IMR-90 (cell line): ENCODE measurements around the gene MLIP. TPM values are rescaled to one million over a fixed set of nuclear protein-coding genes. Genes with fewer than 3 reads are reported as not detected.

Source experiments
- ATAC-seq: fragments of 200-7000 bp; cut with Tn5 transposase; 2 replicates; pipeline ENCODE4 v1.9.1; 2020; ENCODE audit warnings: low read depth, mild to moderate bottlenecking, moderate library complexity
- BruUV-seq: library from RNA; stranded (reverse); fragments of 400-500 nt; replicated peaks from 2 replicates; lab custom pipeline; 2021; lab: Mats Ljungman, UMichigan
- CTCF ChIA-PET: fragments of 300-600 bp; formaldehyde crosslinking; extraction: SDS; loops from one replicate; lab custom pipeline; 2021; ENCODE audit warnings: antibody characterized with exemption; lab: Yijun Ruan, JAX
- POLR2A ChIA-PET: fragments of 300-600 bp; sonication (Branson Sonifier 250); formaldehyde crosslinking; loops from one replicate; lab custom pipeline; 2022; ENCODE audit warnings: antibody characterized with exemption; ENCODE audit not compliant: unreplicated experiment; lab: Charles Lee
- DNase-seq: peaks from one replicate; pipeline ENCODE4 v3.0.0; 2013
- H2AFZ ChIP-seq: replicated peaks from 2 replicates; pipeline ENCODE3; 2013; ENCODE audit warnings: low read length, mild to moderate bottlenecking; ENCODE audit not compliant: poor library complexity
- H2AK5ac ChIP-seq: 2 replicates; pipeline ENCODE4 v1.6.1; 2013; ENCODE audit warnings: low read depth, low read length, inconsistent platforms
- H2AK9ac ChIP-seq: replicated peaks from 2 replicates; pipeline ENCODE3; 2013; ENCODE audit warnings: mild to moderate bottlenecking, low read depth, low read length, moderate library complexity; ENCODE audit not compliant: poor library complexity
- H2BK120ac ChIP-seq: 2 replicates; pipeline ENCODE4 v1.6.1; 2013; ENCODE audit warnings: low read depth, low read length, inconsistent platforms
- H2BK15ac ChIP-seq: 3 replicates; pipeline ENCODE4 v1.6.1; 2013; ENCODE audit warnings: low read depth, low read length, inconsistent platforms
- H2BK20ac ChIP-seq: 2 replicates; pipeline ENCODE4 v1.6.1; 2013; ENCODE audit warnings: low read depth, mild to moderate bottlenecking, inconsistent platforms, low read length, moderate library complexity
- H2BK5ac ChIP-seq: 2 replicates; pipeline ENCODE4 v1.6.1; 2013; ENCODE audit warnings: mild to moderate bottlenecking, low read depth, low read length, inconsistent platforms; ENCODE audit not compliant: poor library complexity, severe bottlenecking
- H3K14ac ChIP-seq: replicated peaks from 2 replicates; pipeline ENCODE4 v1.6.1; 2013; ENCODE audit warnings: low read depth, low read length, inconsistent platforms
- H3K18ac ChIP-seq: 2 replicates; pipeline ENCODE4 v1.6.1; 2013; ENCODE audit warnings: low read depth, low read length, control low read depth
- H3K23ac ChIP-seq: 2 replicates; pipeline ENCODE4 v1.6.1; 2013; ENCODE audit warnings: low read depth, low read length, inconsistent platforms
- H3K27ac ChIP-seq: 2 replicates; pipeline ENCODE4 v1.5.1; 2013; ENCODE audit warnings: mild to moderate bottlenecking, control low read depth, low read length; ENCODE audit not compliant: insufficient read depth
- H3K27me3 ChIP-seq: 2 replicates; pipeline ENCODE4 v1.6.1; 2013; ENCODE audit warnings: low read length; ENCODE audit not compliant: control insufficient read depth, insufficient read depth
- H3K36me3 ChIP-seq: 2 replicates; pipeline ENCODE4 v1.6.1; 2013; ENCODE audit warnings: low read length, mixed read lengths; ENCODE audit not compliant: control insufficient read depth, insufficient read depth
- H3K4ac ChIP-seq: 2 replicates; pipeline ENCODE4 v1.6.1; 2013; ENCODE audit warnings: low read depth, low read length, inconsistent platforms
- H3K4me1 ChIP-seq: 2 replicates; pipeline ENCODE4 v1.6.1; 2013; ENCODE audit warnings: low read length, mixed read lengths; ENCODE audit not compliant: control insufficient read depth, insufficient read depth
- H3K4me2 ChIP-seq: 2 replicates; pipeline ENCODE4 v1.6.1; 2013; ENCODE audit warnings: low read depth, mild to moderate bottlenecking, control low read depth, low read length, moderate library complexity
- H3K4me3 ChIP-seq: 2 replicates; pipeline ENCODE4 v1.5.1; 2013; ENCODE audit warnings: low read depth, mild to moderate bottlenecking, control low read depth, low read length, moderate library complexity; ENCODE audit not compliant: insufficient read depth
- H3K56ac ChIP-seq: 2 replicates; pipeline ENCODE4 v1.6.1; 2013; ENCODE audit warnings: low read length, inconsistent platforms; ENCODE audit not compliant: insufficient read depth; ENCODE audit errors: extremely low read depth
- H3K79me1 ChIP-seq, 2 experiments: 2 replicates each; pipeline ENCODE4 v1.6.1; 2013; ENCODE audit warnings: low read length in 2 of 2, inconsistent platforms in 1 of 2, low read depth in 1 of 2
- H3K9ac ChIP-seq: 2 replicates; pipeline ENCODE4 v1.6.1; 2013; ENCODE audit warnings: low read depth, low read length, control low read depth
- H3K9me1 ChIP-seq: 2 replicates; pipeline ENCODE4 v1.6.1; 2013; ENCODE audit warnings: low read length, inconsistent platforms; ENCODE audit not compliant: insufficient read depth
- H3K9me3 ChIP-seq: 2 replicates; pipeline ENCODE4 v1.6.1; 2013; ENCODE audit warnings: low read length; ENCODE audit not compliant: control insufficient read depth, insufficient read depth
- H4K20me1 ChIP-seq: 2 replicates; pipeline ENCODE4 v1.6.1; 2013; ENCODE audit warnings: low read length, inconsistent platforms; ENCODE audit not compliant: insufficient read depth
- H4K5ac ChIP-seq: 2 replicates; pipeline ENCODE4 v1.6.1; 2013; ENCODE audit warnings: mild to moderate bottlenecking, low read depth, low read length, control low read depth
- H4K8ac ChIP-seq, 2 experiments: 2 replicates each; pipeline ENCODE4 v1.6.1; 2013; ENCODE audit warnings: low read depth in 2 of 2, low read length in 2 of 2, control low read depth in 1 of 2, inconsistent platforms in 1 of 2
- H4K91ac ChIP-seq: 2 replicates; pipeline ENCODE4 v1.6.1; 2013; ENCODE audit warnings: low read depth, low read length, inconsistent platforms; ENCODE audit not compliant: insufficient read depth
- CEBPB ChIP-seq: IDR thresholded peaks from 2 replicates; pipeline ENCODE4 v1.6.1; 2012; ENCODE audit warnings: low read depth, low read length, improper control_type of control experiment
- CHD1 ChIP-seq: IDR thresholded peaks from 2 replicates; pipeline ENCODE4 v1.6.1; 2012; ENCODE audit warnings: low read depth, low read length, improper control_type of control experiment
- CTCF ChIP-seq: conservative IDR thresholded peaks from 2 replicates; pipeline ENCODE4 v1.5.1; 2012; ENCODE audit warnings: mild to moderate bottlenecking, low read depth, low read length, improper control_type of control experiment
- MAZ ChIP-seq: IDR thresholded peaks from 2 replicates; pipeline ENCODE4 v1.6.1; 2012; ENCODE audit warnings: low read depth, mild to moderate bottlenecking, low read length, improper control_type of control experiment, moderate library complexity, borderline replicate concordance
- RAD21 ChIP-seq: IDR thresholded peaks from 2 replicates; pipeline ENCODE4 v1.6.1; 2012; ENCODE audit warnings: low read length, improper control_type of control experiment
- RCOR1 ChIP-seq: IDR thresholded peaks from 2 replicates; pipeline ENCODE4 v1.6.1; 2012; ENCODE audit warnings: mild to moderate bottlenecking, low read length, improper control_type of control experiment; ENCODE audit not compliant: insufficient replicate concordance
- SMC3 ChIP-seq: fragments of 150-350 bp; IDR thresholded peaks from 2 replicates; pipeline ENCODE4 v1.6.1; 2016; ENCODE audit warnings: low read depth, mild to moderate bottlenecking, antibody characterized with exemption, low read length, moderate library complexity
- WGBS, 2 experiments: methylation state at CpG; one replicate each; pipeline versions ENCODE4 v1.1.5 to v1.1.7; 2013; ENCODE audit warnings: missing lambda C conversion rate in 2 of 2; ENCODE audit not compliant: insufficient read length in 1 of 2; ENCODE audit errors: extremely low coverage in 2 of 2; 5-methylcytosine and 5-hydroxymethylcytosine counted together
- dilution Hi-C: fragments of 300-500 bp; cut with HindIII; formaldehyde crosslinking; loops from one replicate; pipeline ENCODE4 v1.14.3; 2018; ENCODE audit warnings: low sequenced_read_pairs; ENCODE audit not compliant: unreplicated experiment
- in situ Hi-C: fragments of 300-500 bp; cut with MboI; formaldehyde crosslinking; loops from 3 replicates; pipeline ENCODE4 v1.14.3; 2019; ENCODE audit warnings: low sequenced_read_pairs, inconsistent platforms, mixed read lengths
- intact Hi-C: fragments of 100-400 bp; cut with micrococcal nuclease; formaldehyde crosslinking; loops from 2 replicates; pipeline ENCODE4 v1.10.0; 2022
- polyA plus RNA-seq, 3 experiments: library from polyadenylated mRNA; depleted of rRNA; stranded (reverse); fragments of >200 nt; gene quantifications; 2 replicates each; pipeline ENCODE4 v1.2.3, GENCODE V29; 2012; ENCODE audit warnings: low replicate concordance in 1 of 3
- total RNA-seq: library from RNA; depleted of rRNA; stranded (reverse); fragments of >200 nt; gene quantifications from 2 replicates; pipeline ENCODE4 v1.2.3, GENCODE V29; 2012

The MLIP gene
- total and polyA plus RNA-seq, 2 of the 4 experiments (the other 2 are of a cell fraction) = not detected

GRCh38 chr6:54307439-54307910 lies 196.2 kb downstream of the MLIP start:
- no peak for ATAC-seq
- Histone ChIP-seq H3K4me1 (no peaks in the 10 kb centered on the region), H2AK9ac (no peak overlapping the region), H3K4me3 (no peak overlapping the region), H3K14ac (no peak overlapping the region), H3K4me2 (no peak overlapping the region), H3K56ac (no peak overlapping the region), H4K20me1 (no peaks in the 10 kb centered on the region), H2BK5ac (no peak overlapping the region), H3K27ac (no peak overlapping the region), H3K36me3 (no peaks in the 10 kb centered on the region), H3K9me3 (no peaks in the 10 kb centered on the region), H3K79me1 (no peaks in the 10 kb centered on the region), H2AK5ac (no peak overlapping the region), H3K4ac (no peak overlapping the region), H3K18ac (no peak overlapping the region), H4K5ac (no peak overlapping the region), H3K9me1 (no peaks in the 10 kb centered on the region), H2BK120ac (no peak overlapping the region), H4K8ac (no peak overlapping the region), H2AFZ (no peak overlapping the region), H2BK20ac (0 out of 2 replicates have a peak overlapping the region, but pooled peaks have one; percentile 28), H2BK15ac (no peak overlapping the region), H3K9ac (no peak overlapping the region), H3K23ac (no peak overlapping the region), H4K91ac (no peak overlapping the region), H3K27me3 (no peaks in the 10 kb centered on the region)
- in situ Hi-C loops = no loop called here
- no TSS peak for BruUV-seq
- no peak for DNase-seq
- ChIA-PET CTCF (no interaction called here), POLR2A (no interaction called here)
- dilution Hi-C loops = no loop called here
- TF ChIP-seq MAZ = no peak
- TF ChIP-seq RAD21 = no peak
- no peak for TF ChIP-seq SMC3
- no peak for TF ChIP-seq CTCF
- TF ChIP-seq RCOR1 = no peak
- TF ChIP-seq CHD1 = no peak
- TF ChIP-seq CEBPB = no peak
- no CpG with 5 or more reads among the region's 2 CpGs for WGBS, 2 experiments
- intact Hi-C loops = no loop called here
